Right atrium auricular region (tissue), 2 donors: Measurements from ENCODE around the gene USP20. TPM values are rescaled to one million over a fixed set of nuclear protein-coding genes. Genes with fewer than 3 reads are reported as not detected.

Experiments
- DNase-seq: peaks from one replicate; pipeline ENCODE4 v3.0.0-alpha.2; 2019; ENCODE audit warnings: low spot score
- H3K27ac ChIP-seq, 2 donors: fragments of 200-600 bp; sonication (generic); 1 replicate in 1 of 2; 2 replicates in 1 of 2; pipeline ENCODE4 v1.5.1; 2016 to 2019
- H3K27me3 ChIP-seq, 2 donors: fragments of 200-600 bp; sonication (generic); one replicate each; pipeline versions ENCODE4 v1.5.1 to v1.6.0; 2017 to 2019
- H3K36me3 ChIP-seq: fragments of 200-600 bp; sonication (generic); one replicate; pipeline ENCODE4 v1.5.1; 2016
- H3K4me1 ChIP-seq, 2 donors: fragments of 200-600 bp; sonication (generic); one replicate each; pipeline versions ENCODE4 v1.5.1 to v1.6.0; 2017 to 2019
- H3K4me3 ChIP-seq, 2 donors: fragments of 200-600 bp; sonication (generic); 1 replicate in 1 of 2; 2 replicates in 1 of 2; pipeline ENCODE4 v1.5.1; 2017 to 2019; ENCODE audit warnings: mild to moderate bottlenecking in 1 of 2, moderate library complexity in 1 of 2
- H3K9me3 ChIP-seq, 2 donors: fragments of 200-600 bp; sonication (generic); one replicate each; pipeline ENCODE4 v1.5.1; 2019
- total RNA-seq, 2 donors: library from RNA; depleted of rRNA; stranded (reverse); fragments of >200 nt; gene quantifications; one replicate each; pipeline ENCODE4 v1.1.0, GENCODE V29; 2016
- TF ChIP-seq, protein P1 (sequence below), 2 donors: fragments of 200-600 bp; sonication (generic); IDR thresholded peaks; one replicate each; pipeline ENCODE4 v1.5.1; 2019; ENCODE audit warnings: antibody characterized with exemption in 2 of 2

The USP20 gene
- total RNA-seq, 2 donors from 2014 or later, result 12.9 to 14.5 TPM

DNA sequence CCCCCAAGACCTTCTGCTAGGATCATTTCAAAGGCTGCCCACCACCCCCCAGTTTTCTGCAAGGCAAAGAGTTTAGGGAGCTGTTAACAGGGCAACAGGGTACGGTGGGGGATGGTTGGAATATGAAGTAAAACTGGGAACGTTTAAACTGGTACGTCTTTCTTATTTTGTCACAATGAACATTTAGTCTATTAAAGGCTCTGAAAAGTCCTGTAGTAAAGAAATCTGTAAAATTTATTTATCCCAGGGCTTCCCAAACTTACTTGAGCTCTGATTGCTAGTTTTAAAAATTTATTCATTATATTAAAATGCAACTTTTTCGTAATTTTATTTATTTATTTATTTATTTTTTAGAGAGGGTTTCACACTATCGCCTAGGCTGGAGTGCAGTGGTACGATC lies 62.0 kb downstream of the USP20 start:
- Histone ChIP-seq H3K4me3 (no peak overlapping the region), H3K27ac (no peak overlapping the region), H3K4me1 (peaks cover 0 to 6% of the 10 kb centered on the region in 2 donors), H3K9me3 (no peaks in the 10 kb centered on the region), H3K36me3 (peaks cover 30% of the 10 kb centered on the region), H3K27me3 (no peaks in the 10 kb centered on the region)
- TF ChIP-seq, protein P1, sequence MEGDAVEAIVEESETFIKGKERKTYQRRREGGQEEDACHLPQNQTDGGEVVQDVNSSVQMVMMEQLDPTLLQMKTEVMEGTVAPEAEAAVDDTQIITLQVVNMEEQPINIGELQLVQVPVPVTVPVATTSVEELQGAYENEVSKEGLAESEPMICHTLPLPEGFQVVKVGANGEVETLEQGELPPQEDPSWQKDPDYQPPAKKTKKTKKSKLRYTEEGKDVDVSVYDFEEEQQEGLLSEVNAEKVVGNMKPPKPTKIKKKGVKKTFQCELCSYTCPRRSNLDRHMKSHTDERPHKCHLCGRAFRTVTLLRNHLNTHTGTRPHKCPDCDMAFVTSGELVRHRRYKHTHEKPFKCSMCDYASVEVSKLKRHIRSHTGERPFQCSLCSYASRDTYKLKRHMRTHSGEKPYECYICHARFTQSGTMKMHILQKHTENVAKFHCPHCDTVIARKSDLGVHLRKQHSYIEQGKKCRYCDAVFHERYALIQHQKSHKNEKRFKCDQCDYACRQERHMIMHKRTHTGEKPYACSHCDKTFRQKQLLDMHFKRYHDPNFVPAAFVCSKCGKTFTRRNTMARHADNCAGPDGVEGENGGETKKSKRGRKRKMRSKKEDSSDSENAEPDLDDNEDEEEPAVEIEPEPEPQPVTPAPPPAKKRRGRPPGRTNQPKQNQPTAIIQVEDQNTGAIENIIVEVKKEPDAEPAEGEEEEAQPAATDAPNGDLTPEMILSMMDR (IDR thresholded peaks at IDR 0.05), result no peak
- no peak for DNase-seq

GRCh38 chr9:129898185-129898584 lies 62.9 kb downstream of the USP20 start:
- no peak overlapping the region for H3K27ac ChIP-seq
- TF ChIP-seq, protein P1 (IDR thresholded peaks at IDR 0.05), result no peak
- peaks cover 0 to 6% of the 10 kb centered on the region in 2 donors for H3K4me1 ChIP-seq
- no peaks in the 10 kb centered on the region for H3K27me3 ChIP-seq
- peaks cover 35% of the 10 kb centered on the region for H3K36me3 ChIP-seq
- H3K9me3 ChIP-seq, result no peaks in the 10 kb centered on the region
- DNase-seq, result no peak
- H3K4me3 ChIP-seq, result no peak overlapping the region

DNA sequence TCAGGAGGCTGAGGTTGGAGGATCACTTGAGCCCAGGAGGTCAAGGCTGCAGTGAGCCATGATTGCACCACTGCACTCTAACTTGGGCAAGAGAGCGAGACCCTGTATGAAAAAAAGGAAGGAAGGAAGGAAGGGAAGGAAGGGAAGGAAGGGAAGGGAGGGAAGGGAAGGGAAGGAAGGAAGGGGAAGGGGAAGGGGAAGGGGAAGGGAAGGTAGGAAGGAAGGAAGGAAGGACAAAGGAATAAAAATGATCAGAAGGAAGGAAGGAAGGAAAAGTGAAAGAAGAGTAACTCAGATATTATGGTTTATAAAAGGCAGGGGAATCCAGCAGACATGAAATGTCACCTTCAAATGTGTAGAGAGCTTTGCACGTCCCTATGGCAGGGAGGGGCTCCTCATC lies 64.4 kb downstream of the USP20 start:
- TF ChIP-seq, protein P1 (IDR thresholded peaks at IDR 0.05), result no peak
- Histone ChIP-seq H3K27ac (no peak overlapping the region), H3K4me1 (peaks cover 0 to 6% of the 10 kb centered on the region in 2 donors), H3K9me3 (no peaks in the 10 kb centered on the region), H3K36me3 (peaks cover 35% of the 10 kb centered on the region), H3K27me3 (no peaks in the 10 kb centered on the region), H3K4me3 (no peak overlapping the region)
- no peak for DNase-seq

GRCh38 chr9:129900263-129901027 lies 65.2 kb downstream of the USP20 start:
- DNase-seq, result no peak
- Histone ChIP-seq H3K4me1 (peaks cover 0 to 6% of the 10 kb centered on the region in 2 donors), H3K36me3 (peaks cover 35% of the 10 kb centered on the region), H3K27me3 (no peaks in the 10 kb centered on the region), H3K4me3 (no peak overlapping the region), H3K9me3 (no peaks in the 10 kb centered on the region), H3K27ac (no peak overlapping the region)
- TF ChIP-seq, protein P1 (IDR thresholded peaks at IDR 0.05), result no peak

DNA sequence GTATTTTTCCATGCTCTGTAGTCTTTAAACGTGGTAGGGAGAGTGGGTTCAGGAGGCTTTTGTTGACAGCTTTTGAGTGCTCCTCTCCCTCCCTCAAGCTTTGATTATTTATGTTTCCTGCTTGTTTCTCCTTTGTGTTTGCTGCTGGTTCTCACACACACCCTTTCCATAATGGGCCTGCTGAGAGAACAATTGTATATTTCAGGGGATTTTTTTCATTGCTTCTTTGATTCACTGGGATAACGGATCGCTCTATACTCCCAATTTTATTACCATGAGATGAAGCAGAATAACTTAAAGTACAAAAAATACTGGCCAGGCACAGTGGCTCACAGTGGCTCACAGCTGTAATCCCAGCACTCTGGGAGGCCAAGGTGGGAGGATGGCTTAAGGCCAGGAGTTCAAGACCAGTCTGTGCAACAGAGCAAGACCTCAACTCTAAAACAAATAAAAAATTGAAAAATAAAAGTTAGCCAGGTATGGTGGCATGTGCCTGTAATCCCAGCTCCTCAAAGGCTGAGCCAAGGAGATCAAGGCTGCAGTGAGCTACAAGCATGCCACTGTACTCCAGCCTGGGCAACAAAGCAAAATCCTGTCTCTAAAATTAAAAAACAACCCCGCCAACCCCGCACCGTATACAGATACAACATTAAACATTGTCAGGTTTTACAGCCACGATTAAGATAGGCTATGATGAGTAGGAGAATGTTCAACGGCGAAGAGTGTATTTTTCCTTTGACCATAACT lies 66.9 kb downstream of the USP20 start:
- no peaks in the 10 kb centered on the region for H3K9me3 ChIP-seq
- H3K27me3 ChIP-seq, result no peaks in the 10 kb centered on the region
- no peak overlapping the region for H3K4me3 ChIP-seq
- no peak for DNase-seq
- TF ChIP-seq, protein P1 (IDR thresholded peaks at IDR 0.05), result no peak
- no peak overlapping the region for H3K27ac ChIP-seq
- peaks cover 33% of the 10 kb centered on the region for H3K36me3 ChIP-seq
- H3K4me1 ChIP-seq, result peaks cover 0 to 6% of the 10 kb centered on the region in 2 donors
